PC-3 (cell line): ENCODE results near the gene ACAD8. TPM values are rescaled to one million over a fixed set of nuclear protein-coding genes. Genes with fewer than 3 reads are reported as not detected.

Source experiments
- ATAC-seq: fragments of 200-7000 bp; cut with Tn5 transposase; 2 replicates; pipeline ENCODE4 v1.9.1; 2020; ENCODE audit warnings: mild to moderate bottlenecking, moderate library complexity
- BruUV-seq: library from RNA; stranded (reverse); fragments of 400-500 nt; replicated peaks from 2 replicates; lab custom pipeline; 2021; lab: Mats Ljungman, UMichigan
- CTCF ChIA-PET: fragments of 300-600 bp; sonication (Branson Sonifier 250); formaldehyde crosslinking; loops from one replicate; lab custom pipeline; 2022; ENCODE audit warnings: antibody characterized with exemption; lab: Charles Lee
- POLR2A ChIA-PET: fragments of 300-600 bp; sonication (Branson Sonifier 250); formaldehyde crosslinking; loops from one replicate; lab custom pipeline; 2022; ENCODE audit warnings: antibody characterized with exemption; ENCODE audit not compliant: unreplicated experiment; lab: Charles Lee
- DNase-seq: peaks from one replicate; pipeline ENCODE4 v3.0.0-alpha.2; 2015
- H2AFZ ChIP-seq: fragments of 300-600 bp; sonication (generic); 2 replicates; pipeline ENCODE4 v1.6.0; 2016; ENCODE audit warnings: antibody characterized with exemption, low read length
- H3F3A ChIP-seq: fragments of 300-600 bp; sonication (generic); one replicate; pipeline ENCODE4 v1.6.0; 2017; ENCODE audit warnings: antibody characterized with exemption, low read length, control low read depth, mild to moderate bottlenecking; ENCODE audit not compliant: unreplicated experiment
- H3K27ac ChIP-seq: fragments of 300-600 bp; sonication (generic); 2 replicates; pipeline ENCODE4 v1.5.1; 2016; ENCODE audit warnings: mild to moderate bottlenecking, low read length
- H3K27me3 ChIP-seq: fragments of 300-600 bp; sonication (generic); 2 replicates; pipeline ENCODE4 v1.6.1; 2016; ENCODE audit warnings: low read length, mixed read lengths
- H3K36me3 ChIP-seq: fragments of 300-600 bp; sonication (generic); 2 replicates; pipeline ENCODE4 v1.6.1; 2016; ENCODE audit warnings: low read depth, mixed run types, low read length, mixed read lengths
- H3K4me1 ChIP-seq: fragments of 300-600 bp; sonication (generic); 2 replicates; pipeline ENCODE4 v1.5.1; 2016; ENCODE audit warnings: low read length; ENCODE audit not compliant: insufficient read depth
- H3K4me2 ChIP-seq: fragments of 300-600 bp; sonication (generic); 2 replicates; pipeline ENCODE4 v1.6.0; 2016; ENCODE audit warnings: low read length
- H3K4me3 ChIP-seq: fragments of 300-600 bp; sonication (generic); 2 replicates; pipeline ENCODE4 v1.5.1; 2016; ENCODE audit warnings: mild to moderate bottlenecking, low read length, mixed read lengths
- H3K79me2 ChIP-seq: fragments of 300-600 bp; sonication (generic); 2 replicates; pipeline ENCODE4 v1.6.1; 2017; ENCODE audit warnings: low read length, mixed read lengths
- H3K9ac ChIP-seq: fragments of 300-600 bp; sonication (generic); 2 replicates; pipeline ENCODE4 v1.6.0; 2016; ENCODE audit warnings: mild to moderate bottlenecking, low read length
- H3K9me2 ChIP-seq: fragments of 300-600 bp; sonication (generic); replicated peaks from 2 replicates; pipeline ENCODE4 v1.6.1; 2016; ENCODE audit warnings: mixed run types, low read length, mixed read lengths
- H3K9me3 ChIP-seq: fragments of 300-600 bp; sonication (generic); 2 replicates; pipeline ENCODE4 v1.6.1; 2016; ENCODE audit warnings: low read length, mixed read lengths
- H4K20me1 ChIP-seq: fragments of 300-600 bp; sonication (generic); 2 replicates; pipeline ENCODE4 v1.6.1; 2016; ENCODE audit warnings: low read length, mixed read lengths
- EZH2 ChIP-seq: fragments of 300-600 bp; sonication (generic); IDR thresholded peaks from one replicate; pipeline ENCODE4 v1.6.1; 2017; ENCODE audit warnings: antibody characterized with exemption, mild to moderate bottlenecking, low read length; ENCODE audit not compliant: unreplicated experiment
- EZH2phosphoT487 ChIP-seq: fragments of 300-600 bp; sonication (generic); IDR thresholded peaks from 2 replicates; pipeline ENCODE4 v1.6.1; 2018; ENCODE audit warnings: mild to moderate bottlenecking, antibody characterized with exemption, low read length, borderline replicate concordance
- intact Hi-C: fragments of 100-400 bp; cut with micrococcal nuclease; formaldehyde crosslinking; loops from 2 replicates; pipeline ENCODE4 v1.9.0; 2023
- total RNA-seq: library from RNA; depleted of rRNA; stranded (reverse); fragments of >200 nt; gene quantifications from 2 replicates; pipeline ENCODE4 v1.2.3, GENCODE V29; 2014
- TF ChIP-seq, protein P1 (sequence below): fragments of 300-600 bp; sonication (generic); conservative IDR thresholded peaks from 2 replicates; pipeline ENCODE4 v1.5.1; 2017; ENCODE audit warnings: antibody characterized with exemption, low read depth, mild to moderate bottlenecking, low read length

Gene ACAD8
- total RNA-seq, 1 experiment from 2014 or later: 22.6 TPM

DNA sequence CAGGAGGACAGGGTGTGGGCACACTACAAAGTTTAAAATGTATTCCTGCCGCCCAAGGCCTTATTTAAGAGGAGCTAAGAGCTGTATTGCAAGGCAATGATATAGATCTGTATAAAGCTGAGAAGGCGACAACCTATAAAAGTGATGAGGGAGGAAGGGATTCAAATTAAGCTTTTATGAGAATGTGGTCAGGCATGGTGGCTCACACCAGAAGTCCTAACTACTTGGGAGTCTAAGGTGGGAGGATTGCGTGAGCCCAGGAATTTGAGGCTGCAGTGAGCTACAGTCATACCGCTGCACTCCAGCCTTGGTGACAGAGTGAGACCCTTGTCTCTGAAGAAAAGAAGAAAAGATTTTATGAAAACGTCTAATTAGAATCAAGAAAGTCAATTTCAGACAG, 13.1 kb downstream of the ACAD8 start:
- peak; percentile 57 for ATAC-seq
- no TSS peak for BruUV-seq
- Histone ChIP-seq H4K20me1 (no peaks in the 10 kb centered on the region), H2AFZ (peak overlapping the region; percentile 37), H3K27ac (peak overlapping the region; percentile 83), H3K4me3 (peak overlapping the region; percentile 24; the same call in 1 of the 2 replicates), H3K36me3 (no peaks in the 10 kb centered on the region; the same call in 1 of the 2 replicates), H3F3A (peaks cover 6% of the 10 kb centered on the region), H3K4me1 (peaks cover 32% of the 10 kb centered on the region), H3K4me2 (peak overlapping the region; percentile 73), H3K27me3 (no peaks in the 10 kb centered on the region), H3K79me2 (no peaks in the 10 kb centered on the region), H3K9me3 (no peaks in the 10 kb centered on the region), H3K9ac (no peak overlapping the region), H3K9me2 (no peaks in the 10 kb centered on the region)
- no peak for TF ChIP-seq EZH2
- TF ChIP-seq, protein P1, sequence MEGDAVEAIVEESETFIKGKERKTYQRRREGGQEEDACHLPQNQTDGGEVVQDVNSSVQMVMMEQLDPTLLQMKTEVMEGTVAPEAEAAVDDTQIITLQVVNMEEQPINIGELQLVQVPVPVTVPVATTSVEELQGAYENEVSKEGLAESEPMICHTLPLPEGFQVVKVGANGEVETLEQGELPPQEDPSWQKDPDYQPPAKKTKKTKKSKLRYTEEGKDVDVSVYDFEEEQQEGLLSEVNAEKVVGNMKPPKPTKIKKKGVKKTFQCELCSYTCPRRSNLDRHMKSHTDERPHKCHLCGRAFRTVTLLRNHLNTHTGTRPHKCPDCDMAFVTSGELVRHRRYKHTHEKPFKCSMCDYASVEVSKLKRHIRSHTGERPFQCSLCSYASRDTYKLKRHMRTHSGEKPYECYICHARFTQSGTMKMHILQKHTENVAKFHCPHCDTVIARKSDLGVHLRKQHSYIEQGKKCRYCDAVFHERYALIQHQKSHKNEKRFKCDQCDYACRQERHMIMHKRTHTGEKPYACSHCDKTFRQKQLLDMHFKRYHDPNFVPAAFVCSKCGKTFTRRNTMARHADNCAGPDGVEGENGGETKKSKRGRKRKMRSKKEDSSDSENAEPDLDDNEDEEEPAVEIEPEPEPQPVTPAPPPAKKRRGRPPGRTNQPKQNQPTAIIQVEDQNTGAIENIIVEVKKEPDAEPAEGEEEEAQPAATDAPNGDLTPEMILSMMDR: no peak
- no peak for TF ChIP-seq EZH2phosphoT487
- ChIA-PET CTCF (no interaction called here), POLR2A (interaction anchor here (1.2 kb wide), 1 partner anchor 42 kb away, joined by 4 read pairs; the partner anchor contains the start of genes NCAPD3 and VPS26B)
- no peak for DNase-seq
- intact Hi-C loops: loop anchor here (1.0 kb wide), 2 partner anchors 13 to 42 kb away; partner anchors contain the start of genes ACAD8, THYN1 and VPS26B

DNA sequence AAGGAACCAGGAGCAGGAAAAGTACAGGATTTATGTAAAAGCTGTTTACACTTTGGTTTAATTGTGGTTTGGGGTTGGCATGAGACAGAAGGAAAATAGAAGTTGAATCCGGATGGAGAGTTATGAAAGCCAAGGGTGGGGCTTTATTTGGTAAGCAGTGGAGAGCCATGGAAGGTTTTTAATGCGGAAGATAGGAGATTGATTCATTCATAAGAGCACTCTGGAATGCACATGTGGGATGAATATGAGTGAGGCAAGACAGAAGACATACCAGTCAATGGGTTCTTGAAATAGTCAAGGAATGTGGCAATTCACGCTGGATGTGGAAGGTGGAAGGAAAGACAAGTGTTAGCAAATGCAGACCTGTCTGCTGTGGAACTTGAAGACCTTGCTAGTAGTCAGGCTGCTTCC, 13.5 kb downstream of the ACAD8 start:
- CTCF ChIA-PET: no interaction called here
- peak; percentile 97 for DNase-seq

More for the DNA sequence above, 13.5 kb downstream of the ACAD8 start:
- Histone ChIP-seq H3K36me3 (no peaks in the 10 kb centered on the region; the same call in 1 of the 2 replicates), H3K4me1 (peaks cover 32% of the 10 kb centered on the region), H3K4me2 (peak overlapping the region; percentile 73), H3K9me3 (no peaks in the 10 kb centered on the region), H3K9me2 (no peaks in the 10 kb centered on the region), H3K4me3 (peak overlapping the region; percentile 24; the same call in 1 of the 2 replicates), H3K79me2 (no peaks in the 10 kb centered on the region), H3F3A (peaks cover 6% of the 10 kb centered on the region), H2AFZ (peak overlapping the region; percentile 37), H3K27me3 (no peaks in the 10 kb centered on the region), H3K27ac (peak overlapping the region; percentile 83), H3K9ac (peak overlapping the region; percentile 12; the same call in 1 of the 2 replicates), H4K20me1 (no peaks in the 10 kb centered on the region)
- no TSS peak for BruUV-seq
- TF ChIP-seq, protein P1: no peak
- TF ChIP-seq EZH2phosphoT487 (no peak), EZH2 (no peak)
- intact Hi-C loops: loop anchor here (1.0 kb wide), 2 partner anchors 14 to 43 kb away; partner anchors contain the start of genes ACAD8, THYN1 and VPS26B
- POLR2A ChIA-PET: interaction anchor here (1.2 kb wide), 1 partner anchor 43 kb away, joined by 4 read pairs; the partner anchor contains the start of genes NCAPD3 and VPS26B
- ATAC-seq: peak; percentile 90
